ENCODE results near the gene DNAH1. TPM values are rescaled to one million over a fixed set of nuclear protein-coding genes. Genes with fewer than 3 reads are reported as not detected.

Gene DNAH1
- total and polyA plus RNA-seq, 2 experiments from 2014 or later, result 0.81 to 4.0 TPM

DNA sequence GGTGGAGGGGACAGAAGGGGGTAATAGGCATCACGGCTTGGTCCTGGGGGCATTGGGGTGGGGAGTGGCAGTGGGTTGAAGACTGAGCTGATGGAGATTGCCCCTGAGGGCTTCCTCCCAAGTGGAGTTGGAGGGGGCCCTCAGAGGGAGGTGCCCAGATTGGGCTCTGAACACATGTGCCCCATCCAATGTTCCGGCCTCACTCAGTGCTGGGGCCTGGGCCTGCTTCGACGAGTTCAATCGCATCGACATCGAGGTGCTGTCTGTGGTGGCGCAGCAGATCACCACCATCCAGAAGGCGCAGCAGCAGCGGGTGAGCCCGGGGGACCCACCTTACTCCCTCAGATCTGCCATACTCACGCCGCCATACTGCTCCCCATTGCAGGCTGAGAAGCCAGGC lies 45.3 kb downstream of the DNAH1 start:
- no peak overlapping the region for H3K4me3 ChIP-seq
- H3K9me2 ChIP-seq (ENCODE audit: insufficient read depth), result no peaks in the 10 kb centered on the region
- no peaks in the 10 kb centered on the region for H3K36me3 ChIP-seq (ENCODE audit: low read depth)
- in situ Hi-C loops (cut with MboI), result no loop called here
- no peaks in the 10 kb centered on the region for H3K79me2 ChIP-seq (ENCODE audit: insufficient read depth)
- H2AFZ ChIP-seq, result no peak overlapping the region
- no peak for DNase-seq
- no peaks in the 10 kb centered on the region for H4K20me1 ChIP-seq (ENCODE audit: insufficient read depth)
- no peaks in the 10 kb centered on the region for H3K9me3 ChIP-seq (ENCODE audit: low read depth)
- no peak overlapping the region for H3K4me2 ChIP-seq (ENCODE audit: unreplicated experiment)
- H3K9ac ChIP-seq, result no peak overlapping the region
- TF ChIP-seq EZH2phosphoT487 (IDR thresholded peaks at IDR 0.05; ENCODE audit: insufficient read depth, low read depth) (no peak), EZH2 (IDR thresholded peaks at IDR 0.05; ENCODE audit: insufficient read depth, poor library complexity, severe bottlenecking) (no peak)
- WGBS, 2 experiments (ENCODE audit: low coverage in 1 of 2, low lambda C conversion rate in 2 of 2, missing lambda C conversion rate in 2 of 2), result 90 to 98% methylated on average over 10 to 13 of the region's 13 CpGs
- H3K4me1 ChIP-seq (ENCODE audit: insufficient read depth), result no peaks in the 10 kb centered on the region
- no peak overlapping the region for H3K27ac ChIP-seq
- no peaks in the 10 kb centered on the region for H3F3A ChIP-seq (ENCODE audit: insufficient read depth)
- no peaks in the 10 kb centered on the region for H3K27me3 ChIP-seq (replicated peaks; ENCODE audit: insufficient read depth)

DNA sequence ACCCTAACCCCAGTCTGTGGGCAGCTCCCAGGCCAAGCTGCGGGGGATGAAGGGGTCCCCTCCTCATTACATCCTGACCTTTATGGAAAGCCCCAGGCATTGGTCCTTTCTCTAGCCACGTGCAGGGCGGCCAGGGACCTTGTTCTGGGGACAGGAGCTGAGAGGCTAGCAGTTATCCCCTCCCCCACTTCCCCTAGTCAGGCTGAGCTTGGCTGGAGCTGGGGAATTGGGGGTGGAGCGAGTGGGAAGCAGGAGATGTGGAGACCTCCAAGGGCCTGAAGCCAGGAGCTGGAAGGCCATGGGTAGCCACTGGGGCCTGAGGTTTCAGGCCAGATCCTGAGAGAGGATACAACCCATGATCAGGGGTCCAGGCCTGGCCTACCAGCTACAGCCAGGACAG lies 45.8 kb downstream of the DNAH1 start:
- H3F3A ChIP-seq (ENCODE audit: insufficient read depth), result no peaks in the 10 kb centered on the region
- in situ Hi-C loops (cut with MboI), result no loop called here
- TF ChIP-seq EZH2 (IDR thresholded peaks at IDR 0.05; ENCODE audit: insufficient read depth, poor library complexity, severe bottlenecking), result no peak
- TF ChIP-seq EZH2phosphoT487 (IDR thresholded peaks at IDR 0.05; ENCODE audit: insufficient read depth, low read depth), result no peak
- H3K9me2 ChIP-seq (ENCODE audit: insufficient read depth), result no peaks in the 10 kb centered on the region
- no peaks in the 10 kb centered on the region for H4K20me1 ChIP-seq (ENCODE audit: insufficient read depth)
- no peaks in the 10 kb centered on the region for H3K27me3 ChIP-seq (replicated peaks; ENCODE audit: insufficient read depth)
- H3K4me3 ChIP-seq, result no peak overlapping the region
- H3K4me2 ChIP-seq (ENCODE audit: unreplicated experiment), result no peak overlapping the region
- WGBS, 2 experiments (ENCODE audit: low coverage in 1 of 2, low lambda C conversion rate in 2 of 2, missing lambda C conversion rate in 2 of 2), result 90 to 94% methylated on average over 4 of the region's 4 CpGs
- no peaks in the 10 kb centered on the region for H3K36me3 ChIP-seq (ENCODE audit: low read depth)
- no peaks in the 10 kb centered on the region for H3K9me3 ChIP-seq (ENCODE audit: low read depth)
- DNase-seq, result no peak
- H3K9ac ChIP-seq, result no peak overlapping the region
- H2AFZ ChIP-seq, result no peak overlapping the region
- no peaks in the 10 kb centered on the region for H3K79me2 ChIP-seq (ENCODE audit: insufficient read depth)
- no peaks in the 10 kb centered on the region for H3K4me1 ChIP-seq (ENCODE audit: insufficient read depth)
- no peak overlapping the region for H3K27ac ChIP-seq

DNA sequence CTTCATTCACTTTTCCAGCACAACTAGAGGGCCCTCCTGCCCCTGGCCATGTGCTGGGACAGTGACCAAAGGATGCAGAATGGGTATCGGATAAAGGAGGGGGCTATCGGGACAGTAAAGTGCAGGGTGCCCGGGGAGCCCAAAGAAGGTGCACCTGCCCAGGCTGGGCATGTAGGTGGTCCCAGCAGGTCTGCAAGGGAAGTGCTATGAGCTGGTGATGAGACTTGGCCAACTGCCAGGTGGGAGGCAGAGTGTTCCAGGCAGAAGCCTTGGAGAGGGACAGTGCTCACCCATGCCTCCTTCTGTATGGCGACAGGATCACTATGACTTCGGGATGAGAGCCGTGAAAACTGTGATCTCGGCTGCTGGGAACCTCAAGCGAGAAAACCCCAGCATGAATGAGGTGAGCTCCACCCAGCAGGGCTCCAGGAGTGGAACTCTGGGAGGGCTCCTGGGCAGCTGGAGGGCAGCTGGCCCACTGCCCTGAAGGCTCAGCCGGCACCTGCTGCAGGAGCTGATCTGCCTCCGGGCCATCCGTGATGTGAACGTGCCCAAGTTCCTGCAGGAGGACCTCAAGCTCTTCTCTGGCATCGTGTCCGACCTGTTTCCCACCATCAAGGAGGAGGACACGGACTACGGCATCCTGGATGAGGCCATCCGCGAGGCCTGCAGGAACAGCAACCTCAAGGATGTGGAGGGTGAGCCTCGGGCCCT lies 48.4 kb downstream of the DNAH1 start:
- in situ Hi-C loops (cut with MboI), result no loop called here
- H3K9me3 ChIP-seq (ENCODE audit: low read depth), result no peaks in the 10 kb centered on the region
- H3K27me3 ChIP-seq (replicated peaks; ENCODE audit: insufficient read depth), result no peaks in the 10 kb centered on the region
- no peaks in the 10 kb centered on the region for H3K9me2 ChIP-seq (ENCODE audit: insufficient read depth)
- TF ChIP-seq EZH2 (IDR thresholded peaks at IDR 0.05; ENCODE audit: insufficient read depth, poor library complexity, severe bottlenecking), result no peak
- TF ChIP-seq EZH2phosphoT487 (IDR thresholded peaks at IDR 0.05; ENCODE audit: insufficient read depth, low read depth), result no peak
- no peak overlapping the region for H3K4me3 ChIP-seq
- no peaks in the 10 kb centered on the region for H3F3A ChIP-seq (ENCODE audit: insufficient read depth)
- no peak overlapping the region for H3K27ac ChIP-seq
- no peaks in the 10 kb centered on the region for H3K79me2 ChIP-seq (ENCODE audit: insufficient read depth)
- no peak overlapping the region for H3K4me2 ChIP-seq (ENCODE audit: unreplicated experiment)
- H3K36me3 ChIP-seq (ENCODE audit: low read depth), result no peaks in the 10 kb centered on the region
- 93 to 95% methylated on average over 17 to 19 of the region's 19 CpGs for WGBS, 2 experiments (ENCODE audit: low coverage in 1 of 2, low lambda C conversion rate in 2 of 2, missing lambda C conversion rate in 2 of 2)
- DNase-seq, result no peak
- H3K4me1 ChIP-seq (ENCODE audit: insufficient read depth), result no peaks in the 10 kb centered on the region
- no peak overlapping the region for H2AFZ ChIP-seq
- no peak overlapping the region for H3K9ac ChIP-seq
- no peaks in the 10 kb centered on the region for H4K20me1 ChIP-seq (ENCODE audit: insufficient read depth)

DNA sequence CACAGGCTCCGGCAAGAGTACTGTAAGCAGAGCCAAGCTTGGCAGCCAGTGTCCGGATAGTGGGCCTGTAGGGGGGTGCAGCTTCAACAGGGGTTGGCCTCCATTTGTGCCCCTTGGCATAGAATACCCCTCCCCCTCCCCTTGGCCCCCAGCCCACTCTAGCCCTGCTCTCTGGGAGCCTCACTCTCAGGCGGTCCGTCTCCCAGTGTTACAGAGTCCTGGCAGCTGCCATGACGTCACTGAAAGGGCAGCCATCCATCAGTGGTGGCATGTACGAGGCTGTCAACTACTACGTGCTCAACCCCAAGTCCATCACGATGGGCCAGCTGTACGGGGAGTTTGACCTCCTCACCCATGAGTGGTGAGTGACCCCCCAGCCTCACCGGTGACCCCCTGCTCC lies 50.4 kb downstream of the DNAH1 start:
- Histone ChIP-seq H3K9me3 (ENCODE audit: low read depth) (no peaks in the 10 kb centered on the region), H4K20me1 (ENCODE audit: insufficient read depth) (no peaks in the 10 kb centered on the region), H3K27ac (no peak overlapping the region), H3K9me2 (ENCODE audit: insufficient read depth) (no peaks in the 10 kb centered on the region), H3K4me3 (no peak overlapping the region), H3F3A (ENCODE audit: insufficient read depth) (no peaks in the 10 kb centered on the region), H2AFZ (no peak overlapping the region), H3K9ac (no peak overlapping the region), H3K36me3 (ENCODE audit: low read depth) (no peaks in the 10 kb centered on the region), H3K79me2 (ENCODE audit: insufficient read depth) (no peaks in the 10 kb centered on the region), H3K4me2 (ENCODE audit: unreplicated experiment) (no peak overlapping the region), H3K27me3 (replicated peaks; ENCODE audit: insufficient read depth) (no peaks in the 10 kb centered on the region), H3K4me1 (ENCODE audit: insufficient read depth) (no peaks in the 10 kb centered on the region)
- DNase-seq, result no peak
- TF ChIP-seq EZH2 (IDR thresholded peaks at IDR 0.05; ENCODE audit: insufficient read depth, poor library complexity, severe bottlenecking) (no peak), EZH2phosphoT487 (IDR thresholded peaks at IDR 0.05; ENCODE audit: insufficient read depth, low read depth) (no peak)
- in situ Hi-C loops (cut with MboI), result no loop called here
- WGBS, 2 experiments (ENCODE audit: low coverage in 1 of 2, low lambda C conversion rate in 2 of 2, missing lambda C conversion rate in 2 of 2), result 91 to 92% methylated on average over 10 of the region's 10 CpGs
